Motor neuron (in vitro differentiated cells): ENCODE results near the gene RNF135. TPM values are rescaled to one million over a fixed set of nuclear protein-coding genes. Genes with fewer than 3 reads are reported as not detected.
"Not testable (repeated sequence)": the region's sequence is repeated elsewhere in the genome, so short reads cannot be mapped to it uniquely, and the experiment has no call there.

Experiments used
- ATAC-seq, 8 experiments: fragments of 200-7000 bp; cut with Tn5 transposase; replicated peaks in 6 of 8; 2 replicates each; pipeline ENCODE4 v1.8.0; 2021; ENCODE audit warnings: mild to moderate bottlenecking in 8 of 8, moderate library complexity in 8 of 8
- H3K27ac ChIP-seq, 2 donors: fragments of 250-450 bp; sonication (Bioruptor Pico); 2 replicates each; pipeline ENCODE4 v1.9.0; 2021; ENCODE audit warnings: antibody characterized with exemption in 2 of 2, mild to moderate bottlenecking in 2 of 2, moderate library complexity in 1 of 2
- H3K4me1 ChIP-seq, 2 donors: fragments of 250-450 bp; sonication (Bioruptor Pico); replicated peaks in 1 of 2; 2 replicates each; pipeline ENCODE4 v1.6.1; 2021; ENCODE audit warnings: antibody characterized with exemption in 2 of 2, mild to moderate bottlenecking in 2 of 2, moderate library complexity in 1 of 2
- H3K4me3 ChIP-seq, 5 donors: fragments of 250-450 bp; sonication (Bioruptor Pico); 2 replicates each; pipeline ENCODE4 v1.9.0; 2021; ENCODE audit warnings: antibody characterized with exemption in 5 of 5, mild to moderate bottlenecking in 5 of 5, moderate library complexity in 4 of 5
- WGBS, 10 experiments: fragments of 450-650 bp; shearing (Covaris generic); methylation state at CpG; one replicate each; pipeline ENCODE4 v1.0.0; 2022; 5-methylcytosine and 5-hydroxymethylcytosine counted together
- in situ Hi-C, 9 experiments: fragments of 400-800 bp; cut with MboI; loops; one replicate each; pipeline ENCODE4 v1.15.0; 2021; ENCODE audit warnings: low sequenced_read_pairs in 9 of 9, low pct_unique_long_range_greater_than_20kb in 2 of 9; ENCODE audit not compliant: unreplicated experiment in 9 of 9
- total RNA-seq, 8 experiments: library from RNA; unstranded; fragments of 300-600 nt; gene quantifications; 2 replicates each; pipeline versions ENCODE4 v1.2.3 to v1.2.4, GENCODE V29; 2022

Gene RNF135
- total RNA-seq, 8 experiments from 2014 or later: 0.11 to 14.3 (median 1.3) TPM

GRCh38 chr17:30964312-30964711 is 6.5 kb upstream of the RNF135 start:
- ATAC-seq, H3K4me1 ChIP-seq, H3K4me3 ChIP-seq, in situ Hi-C loops, H3K27ac ChIP-seq: not testable (repeated sequence)
- WGBS, 10 experiments: 89 to 100% (median 94%) methylated on average over 2 to 8 of the region's 8 CpGs; no CpG with 5 or more reads in 1 of the 10 experiments

- Histone ChIP-seq H3K4me3 (no peak overlapping the region), H3K27ac (no peak overlapping the region), H3K4me1 (no peaks in the 10 kb centered on the region)
- WGBS, 10 experiments: 41 to 100% (median 80%) methylated on average over 1 to 4 of the region's 5 CpGs; no CpG with 5 or more reads in 3 of the 10 experiments
- peak in 2 of 8 experiments; percentile 84 to 95 for ATAC-seq
- in situ Hi-C loops: no loop called here
Observed at GRCh38 chr17:30964876-30965275, 6.0 kb upstream of the RNF135 start.

- no peak for ATAC-seq
- no peaks in the 10 kb centered on the region for H3K4me1 ChIP-seq
- H3K4me3 ChIP-seq: no peak overlapping the region
- in situ Hi-C loops: no loop called here
- 60 to 100% (median 90%) methylated on average over 1 to 3 of the region's 3 CpGs; no CpG with 5 or more reads in 5 of the 10 experiments for WGBS, 10 experiments
- H3K27ac ChIP-seq: no peak overlapping the region
Observed at GRCh38 chr17:30965686-30966085, 5.2 kb upstream of the RNF135 start.

- ATAC-seq, H3K27ac ChIP-seq, H3K4me1 ChIP-seq, in situ Hi-C loops, H3K4me3 ChIP-seq: not testable (repeated sequence)
- WGBS, 10 experiments: 87 to 100% (median 99%) methylated on average over 1 to 10 of the region's 13 CpGs; no CpG with 5 or more reads in 3 of the 10 experiments
Observed at GRCh38 chr17:30967911-30968310, 2.9 kb upstream of the RNF135 start.

- in situ Hi-C loops: no loop called here
- 8 to 56% (median 36%) methylated on average over 5 to 26 of the region's 31 CpGs for WGBS, 10 experiments
- Histone ChIP-seq H3K4me1 (no peaks in the 10 kb centered on the region), H3K27ac (no peak overlapping the region), H3K4me3 (peak overlapping the region in 1 of 5 donors; percentile 28)
- ATAC-seq: peak in 3 of 8 experiments; percentile 5 to 43 (median 24)
Observed at GRCh38 chr17:30969989-30970830, 629 bp upstream of the RNF135 start.

GRCh38 chr17:30975042-30975820 is 4.4 kb downstream of the RNF135 start:
- no peak for ATAC-seq
- Histone ChIP-seq H3K4me3 (no peak overlapping the region), H3K27ac (no peak overlapping the region), H3K4me1 (no peaks in the 10 kb centered on the region)
- WGBS, 10 experiments: 79 to 100% (median 94%) methylated on average over 2 to 8 of the region's 8 CpGs
- in situ Hi-C loops: no loop called here

- H3K4me1 ChIP-seq, ATAC-seq, H3K27ac ChIP-seq, H3K4me3 ChIP-seq, in situ Hi-C loops: not testable (repeated sequence)
- no CpG with 5 or more reads among the region's 33 CpGs for WGBS, 10 experiments
Observed at GRCh38 chr17:30979919-30980318, 9.1 kb downstream of the RNF135 start.

GRCh38 chr17:30981531-30982519 is 11.0 kb downstream of the RNF135 start:
- Histone ChIP-seq H3K4me3 (no peak overlapping the region), H3K4me1 (no peaks in the 10 kb centered on the region), H3K27ac (no peak overlapping the region)
- in situ Hi-C loops: no loop called here
- WGBS, 10 experiments: 0 to 96% (median 80%) methylated on average over 1 to 8 of the region's 8 CpGs; no CpG with 5 or more reads in 2 of the 10 experiments
- no peak for ATAC-seq

- peak in 1 of 8 experiments; percentile 62 for ATAC-seq
- no peak overlapping the region for H3K27ac ChIP-seq
- H3K4me3 ChIP-seq: no peak overlapping the region
- WGBS, 10 experiments: 36 to 100% (median 90%) methylated on average over 1 of the region's 1 CpG; no CpG with 5 or more reads in 5 of the 10 experiments
- H3K4me1 ChIP-seq: no peaks in the 10 kb centered on the region
- in situ Hi-C loops: no loop called here
Observed at GRCh38 chr17:30982855-30983254, 12.0 kb downstream of the RNF135 start.

- no peak overlapping the region for H3K27ac ChIP-seq
- WGBS, 10 experiments: 63 to 97% (median 75%) methylated on average over 1 to 3 of the region's 3 CpGs
- no peak overlapping the region for H3K4me3 ChIP-seq
- no peaks in the 10 kb centered on the region for H3K4me1 ChIP-seq
- in situ Hi-C loops: no loop called here
- ATAC-seq: no peak
Observed at GRCh38 chr17:30990458-30990857, 19.6 kb downstream of the RNF135 start.

- H3K4me1 ChIP-seq: no peaks in the 10 kb centered on the region
- in situ Hi-C loops: no loop called here
- WGBS, 10 experiments: 90 to 100% (median 100%) methylated on average over 1 to 3 of the region's 3 CpGs; no CpG with 5 or more reads in 2 of the 10 experiments
Observed at GRCh38 chr17:30992551-30992950, 21.7 kb downstream of the RNF135 start.

GRCh38 chr17:30995347-30995746 is 24.5 kb downstream of the RNF135 start:
- no peak for ATAC-seq
- in situ Hi-C loops: no loop called here
- Histone ChIP-seq H3K4me3 (no peak overlapping the region), H3K27ac (no peak overlapping the region), H3K4me1 (no peaks in the 10 kb centered on the region)
- no CpG with 5 or more reads among the region's 3 CpGs for whole genome bisulfite sequencing, 10 experiments

More at GRCh38 chr17:30992551-30992950, 21.7 kb downstream of the RNF135 start:
- no peak for ATAC-seq
- Histone ChIP-seq H3K27ac (no peak overlapping the region), H3K4me3 (no peak overlapping the region)
